WTC11 (cell line): ENCODE measurements around the gene BRSK1.

Source experiments
- SP1 ChIP-seq: sonication (generic); formaldehyde crosslinking; conservative IDR thresholded peaks from 2 replicates; pipeline ENCODE4 v1.8.1; 2022; ENCODE audit warnings: missing genetic modification reagents
- TF ChIP-seq, protein P1 (sequence below): sonication (generic); formaldehyde crosslinking; conservative IDR thresholded peaks from 2 replicates; pipeline ENCODE4 v1.8.1; 2022; ENCODE audit warnings: mild to moderate bottlenecking, missing genetic modification reagents

- TF ChIP-seq, protein P1, sequence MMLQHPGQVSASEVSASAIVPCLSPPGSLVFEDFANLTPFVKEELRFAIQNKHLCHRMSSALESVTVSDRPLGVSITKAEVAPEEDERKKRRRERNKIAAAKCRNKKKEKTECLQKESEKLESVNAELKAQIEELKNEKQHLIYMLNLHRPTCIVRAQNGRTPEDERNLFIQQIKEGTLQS (CRISPR knock-in tag): no peak
- TF ChIP-seq SP1: peak; percentile 94
Observed at GRCh38 chr19:55339105-55339888, 55.5 kb downstream of the BRSK1 start, which contains the start of gene KMT5C.
